ENCODE measurements around the gene FAM13C. TPM values are rescaled to one million over a fixed set of nuclear protein-coding genes. Genes with fewer than 3 reads are reported as not detected.

FAM13C gene
- total RNA-seq, 2 donors from 2014 or later = 5.4 to 9.6 TPM

DNA sequence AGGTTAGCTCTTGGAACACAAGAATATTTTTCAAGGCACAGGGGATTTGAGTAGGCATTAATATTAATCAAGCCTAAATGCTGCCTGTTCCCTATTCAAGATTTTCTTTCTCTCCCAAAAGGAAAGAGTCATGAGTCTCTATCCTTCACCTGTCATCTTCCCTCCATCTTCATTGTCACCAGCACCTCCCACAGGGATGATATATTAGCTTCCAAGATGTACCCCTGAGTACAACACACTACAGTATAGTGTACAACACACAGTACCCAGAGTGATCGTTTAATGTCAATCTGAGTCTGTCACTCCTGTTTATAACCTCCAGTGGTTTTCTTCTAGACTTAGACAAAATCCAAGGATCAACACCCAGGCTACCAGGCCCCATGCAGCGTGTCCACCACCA is 50.1 kb downstream of the FAM13C start:
- no peak for TF ChIP-seq POLR2A (IDR thresholded peaks at IDR 0.05)
- TF ChIP-seq, protein P1, sequence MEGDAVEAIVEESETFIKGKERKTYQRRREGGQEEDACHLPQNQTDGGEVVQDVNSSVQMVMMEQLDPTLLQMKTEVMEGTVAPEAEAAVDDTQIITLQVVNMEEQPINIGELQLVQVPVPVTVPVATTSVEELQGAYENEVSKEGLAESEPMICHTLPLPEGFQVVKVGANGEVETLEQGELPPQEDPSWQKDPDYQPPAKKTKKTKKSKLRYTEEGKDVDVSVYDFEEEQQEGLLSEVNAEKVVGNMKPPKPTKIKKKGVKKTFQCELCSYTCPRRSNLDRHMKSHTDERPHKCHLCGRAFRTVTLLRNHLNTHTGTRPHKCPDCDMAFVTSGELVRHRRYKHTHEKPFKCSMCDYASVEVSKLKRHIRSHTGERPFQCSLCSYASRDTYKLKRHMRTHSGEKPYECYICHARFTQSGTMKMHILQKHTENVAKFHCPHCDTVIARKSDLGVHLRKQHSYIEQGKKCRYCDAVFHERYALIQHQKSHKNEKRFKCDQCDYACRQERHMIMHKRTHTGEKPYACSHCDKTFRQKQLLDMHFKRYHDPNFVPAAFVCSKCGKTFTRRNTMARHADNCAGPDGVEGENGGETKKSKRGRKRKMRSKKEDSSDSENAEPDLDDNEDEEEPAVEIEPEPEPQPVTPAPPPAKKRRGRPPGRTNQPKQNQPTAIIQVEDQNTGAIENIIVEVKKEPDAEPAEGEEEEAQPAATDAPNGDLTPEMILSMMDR (IDR thresholded peaks at IDR 0.05) = no peak
- no peak for ATAC-seq
- H3K27me3 ChIP-seq = no peaks in the 10 kb centered on the region
- no peak overlapping the region for H3K27ac ChIP-seq
- intact Hi-C loops (cut with DNase I) = no loop called here
- no peaks in the 10 kb centered on the region for H3K36me3 ChIP-seq (replicated peaks in 1 of 2; ENCODE audit: insufficient read depth in 1 of 2, low read depth in 2 of 2)
- 74 to 78% methylated on average over 2 of the region's 2 CpGs for WGBS, 2 donors
- no peak overlapping the region for H3K4me3 ChIP-seq
- DNase-seq = no peak
- no peaks in the 10 kb centered on the region for H3K9me3 ChIP-seq
- no peaks in the 10 kb centered on the region for H3K4me1 ChIP-seq

DNA sequence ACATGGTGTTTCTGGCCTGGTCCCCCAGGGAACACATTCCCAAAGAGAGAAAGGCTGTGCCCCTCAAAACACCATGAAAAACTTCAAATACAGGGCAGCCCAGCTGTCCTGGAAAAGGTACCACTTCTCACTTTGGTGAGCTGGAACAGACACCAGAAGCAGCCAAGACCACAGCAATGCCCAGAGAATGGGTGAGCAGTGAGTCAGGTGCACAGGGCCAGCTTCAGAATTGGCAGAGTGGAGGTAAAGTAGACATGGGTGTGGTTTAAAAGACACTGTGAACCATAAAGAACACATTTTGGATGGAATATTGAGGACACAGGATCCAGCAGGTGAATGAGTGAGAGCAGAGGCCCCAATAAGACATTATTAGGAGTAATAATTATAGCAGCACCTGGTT is 51.3 kb downstream of the FAM13C start:
- TF ChIP-seq, protein P1 (IDR thresholded peaks at IDR 0.05) = no peak
- no peak for TF ChIP-seq POLR2A (IDR thresholded peaks at IDR 0.05)
- Histone ChIP-seq H3K9me3 (no peaks in the 10 kb centered on the region), H3K27me3 (no peaks in the 10 kb centered on the region), H3K27ac (no peak overlapping the region), H3K4me1 (no peaks in the 10 kb centered on the region), H3K4me3 (no peak overlapping the region), H3K36me3 (replicated peaks in 1 of 2; ENCODE audit: insufficient read depth in 1 of 2, low read depth in 2 of 2) (no peaks in the 10 kb centered on the region)
- ATAC-seq (no peak), DNase-seq (no peak)
- intact Hi-C loops (cut with DNase I) = no loop called here

GRCh38 chr10:59310324-59310914 is 51.9 kb downstream of the FAM13C start:
- Histone ChIP-seq H3K27me3 (no peaks in the 10 kb centered on the region), H3K4me3 (no peak overlapping the region), H3K9me3 (no peaks in the 10 kb centered on the region), H3K27ac (no peak overlapping the region), H3K36me3 (replicated peaks in 1 of 2; ENCODE audit: insufficient read depth in 1 of 2, low read depth in 2 of 2) (no peaks in the 10 kb centered on the region), H3K4me1 (no peaks in the 10 kb centered on the region)
- ATAC-seq (no peak), DNase-seq (no peak)
- intact Hi-C loops (cut with DNase I) = no loop called here
- WGBS, 2 donors = 60 to 66% methylated on average over 3 of the region's 3 CpGs
- no peak for TF ChIP-seq POLR2A (IDR thresholded peaks at IDR 0.05)
- TF ChIP-seq, protein P1 (IDR thresholded peaks at IDR 0.05) = no peak

DNA sequence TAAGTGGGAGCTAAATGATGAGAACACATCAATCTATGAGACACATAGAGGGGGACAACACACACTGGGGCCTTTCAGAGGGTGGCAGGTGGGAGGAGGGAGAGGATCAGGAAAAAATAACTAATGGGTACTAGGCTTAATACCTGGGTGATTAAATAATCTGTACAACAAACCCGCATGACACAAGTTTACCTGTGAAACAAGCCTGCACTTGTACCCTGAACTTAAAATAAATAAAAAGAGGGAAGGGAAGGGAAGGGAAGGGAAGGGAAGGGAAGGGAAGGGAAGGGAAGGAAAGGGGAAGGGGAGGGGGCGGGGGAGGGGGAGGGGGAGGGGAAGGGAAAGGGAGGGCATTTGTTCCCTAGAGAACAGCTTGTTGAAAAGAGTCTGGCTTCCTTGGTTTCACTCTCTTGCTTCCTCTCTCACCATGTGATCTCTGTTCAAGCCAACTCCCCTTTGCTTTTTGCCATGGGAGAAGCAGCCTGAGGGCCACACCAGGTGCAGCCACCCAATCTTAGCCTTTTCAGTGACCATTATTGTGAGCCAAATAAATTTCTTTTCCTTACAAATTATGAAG is 57.7 kb downstream of the FAM13C start:
- intact Hi-C loops (cut with DNase I) = no loop called here
- DNase-seq (no peak), ATAC-seq (no peak)
- Histone ChIP-seq H3K36me3 (replicated peaks in 1 of 2; ENCODE audit: insufficient read depth in 1 of 2, low read depth in 2 of 2) (no peaks in the 10 kb centered on the region), H3K4me1 (no peaks in the 10 kb centered on the region), H3K9me3 (no peaks in the 10 kb centered on the region), H3K4me3 (no peak overlapping the region), H3K27ac (no peak overlapping the region), H3K27me3 (no peaks in the 10 kb centered on the region)
- 69 to 80% methylated on average over 1 to 2 of the region's 2 CpGs for WGBS, 2 donors
- TF ChIP-seq, protein P1 (IDR thresholded peaks at IDR 0.05) = no peak
- no peak for TF ChIP-seq POLR2A (IDR thresholded peaks at IDR 0.05)

DNA sequence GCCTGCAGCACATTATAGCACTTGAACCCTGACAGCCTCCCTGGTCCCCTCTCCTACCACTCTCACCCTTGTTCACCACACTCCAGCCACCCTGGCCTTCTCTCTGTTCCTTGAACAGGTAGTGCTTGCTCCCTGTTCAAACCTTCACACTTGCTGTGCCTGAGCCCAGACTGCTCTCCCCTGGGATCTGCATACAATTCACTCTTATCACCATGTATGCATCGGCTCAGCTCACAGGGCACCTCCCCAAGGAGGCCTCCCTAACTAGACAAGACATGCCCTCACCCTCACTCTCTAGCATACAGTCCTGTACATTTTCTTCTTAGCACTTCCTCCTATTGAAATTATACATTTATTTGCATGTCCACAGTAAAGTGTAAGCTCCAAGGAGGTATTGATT is 59.3 kb downstream of the FAM13C start:
- intact Hi-C loops (cut with DNase I) = no loop called here
- Histone ChIP-seq H3K27ac (no peak overlapping the region), H3K9me3 (no peaks in the 10 kb centered on the region), H3K27me3 (no peaks in the 10 kb centered on the region), H3K4me1 (no peaks in the 10 kb centered on the region), H3K36me3 (replicated peaks in 1 of 2; ENCODE audit: insufficient read depth in 1 of 2, low read depth in 2 of 2) (no peaks in the 10 kb centered on the region), H3K4me3 (no peak overlapping the region)
- WGBS, 2 donors = 11 to 15% methylated on average over 1 of the region's 1 CpG
- no peak for TF ChIP-seq POLR2A (IDR thresholded peaks at IDR 0.05)
- TF ChIP-seq, protein P1 (IDR thresholded peaks at IDR 0.05) = no peak
- DNase-seq (no peak), ATAC-seq (no peak)
